Naive thymus-derived CD4-positive, alpha-beta T cell (primary cell): ENCODE measurements around the gene HIVEP3. TPM values are rescaled to one million over a fixed set of nuclear protein-coding genes. Genes with fewer than 3 reads are reported as not detected.

Experiments
- ATAC-seq: fragments of 150-1000 bp; cut with Tn5 transposase; 2 replicates; pipeline ENCODE4 v1.10.0; 2021; ENCODE audit warnings: mild to moderate bottlenecking, moderate library complexity
- CTCF ChIA-PET: fragments of 350-600 bp; sonication (Branson Sonifier 250); formaldehyde crosslinking; loops from one replicate; lab custom pipeline; 2021; ENCODE audit warnings: antibody characterized with exemption; lab: Charles Lee
- POLR2A ChIA-PET: fragments of 350-600 bp; sonication (Branson Sonifier 250); formaldehyde crosslinking; loops from one replicate; lab custom pipeline; 2021; ENCODE audit warnings: antibody characterized with exemption, inconsistent platforms; lab: Charles Lee
- DNase-seq, 9 donors: peaks; one replicate each; pipeline versions ENCODE4 v3.0.0 to v3.0.0-alpha.2; 2020 to 2022; ENCODE audit warnings: mixed read lengths in 1 of 9
- H3K27ac ChIP-seq: one replicate; pipeline ENCODE4 v1.7.0; 2013; ENCODE audit warnings: mild to moderate bottlenecking, low read depth, low read length, moderate library complexity
- H3K27me3 ChIP-seq, 2 donors: one replicate each; pipeline ENCODE4 v1.7.0; 2013; ENCODE audit warnings: low read length in 2 of 2, mild to moderate bottlenecking in 2 of 2, moderate library complexity in 2 of 2; ENCODE audit not compliant: control insufficient read depth in 2 of 2, insufficient read depth in 2 of 2
- H3K36me3 ChIP-seq, 3 experiments: 1 replicate in 2 of 3; 2 replicates in 1 of 3; pipeline ENCODE4 v1.7.0; 2013; ENCODE audit warnings: low read length in 3 of 3, mild to moderate bottlenecking in 3 of 3, moderate library complexity in 1 of 3; ENCODE audit not compliant: insufficient read depth in 3 of 3, control insufficient read depth in 2 of 3
- H3K4me1 ChIP-seq, 2 donors: one replicate each; pipeline ENCODE4 v1.7.0; 2013; ENCODE audit warnings: low read length in 2 of 2, mild to moderate bottlenecking in 2 of 2, moderate library complexity in 1 of 2; ENCODE audit not compliant: control insufficient read depth in 2 of 2, insufficient read depth in 2 of 2
- H3K4me3 ChIP-seq: 2 replicates; pipeline ENCODE4 v1.7.0; 2013; ENCODE audit warnings: mild to moderate bottlenecking, low read length
- H3K9me3 ChIP-seq, 3 experiments: 1 replicate in 2 of 3; 2 replicates in 1 of 3; pipeline ENCODE4 v1.7.0; 2013; ENCODE audit warnings: low read length in 3 of 3; ENCODE audit not compliant: control insufficient read depth in 2 of 3
- H3K27ac Mint-ChIP-seq, 9 donors: one replicate each; pipeline ENCODE4 v1.8.0; 2020 to 2022; ENCODE audit warnings: mixed read lengths in 9 of 9, mild to moderate bottlenecking in 8 of 9, moderate library complexity in 5 of 9, inconsistent platforms in 2 of 9
- H3K27me3 Mint-ChIP-seq, 5 donors: one replicate each; pipeline ENCODE4 v1.8.0; 2021 to 2022; ENCODE audit warnings: mixed read lengths in 5 of 5, mild to moderate bottlenecking in 1 of 5
- H3K36me3 Mint-ChIP-seq, 5 donors: one replicate each; pipeline ENCODE4 v1.8.0; 2020 to 2022; ENCODE audit warnings: mixed read lengths in 5 of 5, mild to moderate bottlenecking in 3 of 5, inconsistent platforms in 1 of 5
- H3K4me1 Mint-ChIP-seq, 7 donors: one replicate each; pipeline ENCODE4 v1.8.0; 2020 to 2022; ENCODE audit warnings: mixed read lengths in 7 of 7, mild to moderate bottlenecking in 3 of 7, inconsistent platforms in 1 of 7
- H3K4me3 Mint-ChIP-seq, 10 donors: one replicate each; pipeline ENCODE4 v1.8.0; 2020 to 2022; ENCODE audit warnings: mild to moderate bottlenecking in 10 of 10, mixed read lengths in 10 of 10, moderate library complexity in 6 of 10, inconsistent platforms in 2 of 10
- H3K9me3 Mint-ChIP-seq, 11 donors: one replicate each; pipeline ENCODE4 v1.8.0; 2020 to 2022; ENCODE audit warnings: mixed read lengths in 11 of 11, mild to moderate bottlenecking in 4 of 11, inconsistent platforms in 1 of 11, moderate library complexity in 1 of 11
- intact Hi-C, 2 donors: fragments of 100-400 bp; cut with micrococcal nuclease; formaldehyde crosslinking; loops; one replicate each; pipeline ENCODE4 v1.15.1; 2023
- polyA plus RNA-seq, 2 donors: library from polyadenylated mRNA; unstranded; fragments of 300-500 nt; fragmentation: Illumina TruSeq; gene quantifications; one replicate each; pipeline ENCODE4 v1.2.3, GENCODE V29; 2021
- total RNA-seq, 6 experiments: library from RNA in 5 of 6; stranded (reverse) in 5 of 6; gene quantifications; 1 replicate in 5 of 6; 2 replicates in 1 of 6; pipeline ENCODE4 v1.2.3 and lab custom pipeline; 2021 to 2026

The HIVEP3 gene
- total and polyA plus RNA-seq, 7 experiments from 2014 or later = 4.3 to 19.1 (median 7.0) TPM

GRCh38 chr1:41665962-41666917 is 252.5 kb downstream of the HIVEP3 start:
- peak overlapping the region; percentile 5 for H3K27ac ChIP-seq
- Mint-ChIP-seq H3K27me3 (no peaks in the 10 kb centered on the region), H3K27ac (peak overlapping the region; percentile 18 to 87 (median 63)), H3K36me3 (peaks cover 0 to 6% (median 0%) of the 10 kb centered on the region in 5 donors), H3K4me3 (peak overlapping the region in 5 of 10 donors; percentile 11 to 63 (median 54)), H3K4me1 (peaks cover 52 to 79% (median 63%) of the 10 kb centered on the region in 7 donors), H3K9me3 (no peaks in the 10 kb centered on the region)
- peaks cover 29 to 35% of the 10 kb centered on the region in 2 donors for H3K4me1 ChIP-seq
- intact Hi-C loops = loop anchor here (2.0 to 10.0 kb wide), 4 partner anchors 19 to 789 kb away; partner anchors contain the start of genes PPCS (in 1 of the 2) and ZMYND12 (in 1 of the 2)
- DNase-seq (no peak), ATAC-seq (no peak)
- no peaks in the 10 kb centered on the region for H3K27me3 ChIP-seq
- H3K36me3 ChIP-seq = no peaks in the 10 kb centered on the region
- no peak overlapping the region for H3K4me3 ChIP-seq
- H3K9me3 ChIP-seq = no peaks in the 10 kb centered on the region
- CTCF ChIA-PET = interaction anchor here (0.9 kb wide), 1 partner anchor 226 kb away, joined by 4 read pairs; no protein-coding TSS in a partner anchor
- POLR2A ChIA-PET = no interaction called here

GRCh38 chr1:41664861-41665640 is 253.7 kb downstream of the HIVEP3 start:
- H3K4me3 Mint-ChIP-seq = no peak overlapping the region
- H3K36me3 ChIP-seq = no peaks in the 10 kb centered on the region
- H3K27ac ChIP-seq = no peak overlapping the region
- ChIA-PET POLR2A (interaction anchor here (1.3 kb wide), 1 partner anchor 8 kb away, joined by 8 read pairs; no protein-coding TSS in a partner anchor), CTCF (interaction anchor here (0.9 kb wide), 1 partner anchor 227 kb away, joined by 4 read pairs; no protein-coding TSS in a partner anchor)
- ATAC-seq (no peak), DNase-seq (no peak)
- H3K27me3 Mint-ChIP-seq = no peaks in the 10 kb centered on the region
- no peaks in the 10 kb centered on the region for H3K9me3 Mint-ChIP-seq
- peaks cover 35 to 41% of the 10 kb centered on the region in 2 donors for H3K4me1 ChIP-seq
- intact Hi-C loops = loop anchor here (5.0 to 10.0 kb wide), 6 partner anchors 87 to 790 kb away; partner anchors contain the start of genes HIVEP3 (in 1 of the 2), PPCS (in 1 of the 2) and ZMYND12 (in 1 of the 2)
- H3K9me3 ChIP-seq = no peaks in the 10 kb centered on the region
- H3K4me3 ChIP-seq = no peak overlapping the region
- H3K27ac Mint-ChIP-seq = peak overlapping the region in 8 of 9 donors; percentile 28 to 87 (median 70)
- no peaks in the 10 kb centered on the region for H3K27me3 ChIP-seq
- peaks cover 45 to 80% (median 67%) of the 10 kb centered on the region in 7 donors for H3K4me1 Mint-ChIP-seq
- H3K36me3 Mint-ChIP-seq = peaks cover 0 to 6% (median 0%) of the 10 kb centered on the region in 5 donors

DNA sequence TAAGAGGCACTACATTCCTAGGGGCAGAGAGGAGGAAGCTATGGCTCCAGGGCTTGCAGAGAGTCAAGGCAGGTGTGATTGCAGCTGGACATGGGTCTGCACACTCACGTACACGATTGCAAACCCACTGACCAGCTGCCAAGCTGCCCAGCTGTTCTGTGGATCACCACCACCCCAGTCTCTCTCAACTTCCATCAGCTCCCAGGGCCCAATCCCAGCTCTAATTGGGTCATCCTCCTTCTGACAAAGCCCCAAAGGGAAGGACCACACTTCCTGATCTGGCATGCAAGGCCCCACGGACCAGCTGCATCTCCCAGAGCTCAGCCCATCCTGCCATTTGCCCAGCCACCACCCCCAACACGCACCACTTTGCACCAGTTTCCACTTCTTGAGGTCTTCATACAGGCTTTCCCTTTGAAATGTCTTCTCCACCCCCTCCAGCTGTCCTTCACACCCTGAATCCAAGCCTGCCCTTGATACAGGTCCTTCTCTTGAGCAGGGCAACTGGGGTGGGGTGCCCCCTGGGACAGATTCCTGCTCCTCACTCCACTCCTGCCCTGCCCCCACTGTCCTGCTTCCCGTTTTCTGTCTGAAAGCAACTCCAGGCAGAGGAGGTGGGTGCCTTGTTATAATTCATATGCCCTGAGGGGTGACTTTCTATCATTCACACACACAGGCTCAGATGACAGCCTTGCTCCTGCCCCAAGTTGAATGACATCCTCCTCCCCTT is 254.9 kb downstream of the HIVEP3 start:
- no peak overlapping the region for H3K4me3 ChIP-seq
- no peaks in the 10 kb centered on the region for H3K27me3 Mint-ChIP-seq
- peaks cover 46 to 80% (median 66%) of the 10 kb centered on the region in 7 donors for H3K4me1 Mint-ChIP-seq
- CTCF ChIA-PET = interaction anchor here (1.2 kb wide), 1 partner anchor 10 kb away, joined by 3 read pairs; no protein-coding TSS in a partner anchor
- H3K4me3 Mint-ChIP-seq = peak overlapping the region; percentile 9 to 79 (median 57)
- H3K36me3 ChIP-seq = no peaks in the 10 kb centered on the region
- peaks cover 0 to 13% (median 0%) of the 10 kb centered on the region in 5 donors for H3K36me3 Mint-ChIP-seq
- intact Hi-C loops = loop anchor here (2.0 to 10.0 kb wide), 7 partner anchors 75 to 791 kb away; partner anchors contain the start of genes HIVEP3 (in 1 of the 2), PPCS (in 1 of the 2) and ZMYND12 (in 1 of the 2)
- H3K9me3 Mint-ChIP-seq = no peaks in the 10 kb centered on the region
- H3K27ac ChIP-seq = no peak overlapping the region
- POLR2A ChIA-PET = interaction anchor here (1.3 to 3.2 kb wide), 2 partner anchors 9 kb away, joined by 8 to 20 read pairs; no protein-coding TSS in a partner anchor
- H3K4me1 ChIP-seq = peaks cover 35 to 49% of the 10 kb centered on the region in 2 donors
- H3K27ac Mint-ChIP-seq = peak overlapping the region in 8 of 9 donors; percentile 38 to 90 (median 75)
- no peaks in the 10 kb centered on the region for H3K27me3 ChIP-seq
- H3K9me3 ChIP-seq = no peaks in the 10 kb centered on the region
- ATAC-seq (no peak), DNase-seq (no peak)

DNA sequence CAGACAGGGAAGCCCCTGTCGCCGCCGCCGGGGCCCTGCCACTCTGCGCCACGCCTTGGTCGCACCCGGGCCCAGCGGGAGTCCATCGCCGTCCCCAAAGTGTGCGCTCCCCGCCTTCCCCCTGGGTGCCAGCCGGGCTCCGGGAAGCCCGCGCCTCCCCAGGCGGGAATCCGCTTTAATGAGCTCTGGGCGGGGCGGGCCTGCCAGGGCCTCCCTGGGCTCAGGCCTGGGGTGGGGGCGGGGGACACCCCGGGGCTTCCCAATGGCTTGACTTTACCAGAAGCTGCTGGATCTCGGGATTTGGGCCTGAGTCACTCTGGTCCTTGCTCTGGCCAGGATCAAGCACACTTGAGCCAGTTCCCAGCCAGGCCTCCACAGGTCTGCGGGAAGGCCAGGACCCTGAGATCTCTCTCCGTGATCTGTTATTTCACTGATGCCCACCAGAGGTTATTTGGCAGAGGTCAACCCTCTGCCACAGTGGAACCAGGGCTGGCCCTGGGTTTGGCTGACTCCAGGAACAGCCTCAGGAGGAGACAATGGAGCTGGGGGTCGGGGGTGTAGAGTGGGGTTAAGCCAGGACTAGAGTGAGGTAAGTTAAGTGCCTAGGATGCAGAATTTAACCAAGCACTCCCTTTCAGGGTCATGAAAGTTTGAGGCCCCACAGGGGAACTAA is 255.8 kb downstream of the HIVEP3 start:
- intact Hi-C loops = loop anchor here (1.0 to 10.0 kb wide), 8 partner anchors 76 to 792 kb away; partner anchors contain the start of genes HIVEP3 (in 1 of the 2), PPCS (in 1 of the 2) and ZMYND12 (in 1 of the 2)
- no peak overlapping the region for H3K4me3 ChIP-seq

More for the DNA sequence above, 255.8 kb downstream of the HIVEP3 start:
- Histone ChIP-seq H3K9me3 (no peaks in the 10 kb centered on the region), H3K27ac (peak overlapping the region; percentile 61), H3K4me1 (peaks cover 32 to 51% of the 10 kb centered on the region in 2 donors), H3K36me3 (no peaks in the 10 kb centered on the region), H3K27me3 (no peaks in the 10 kb centered on the region)
- no peak for ATAC-seq
- H3K9me3 Mint-ChIP-seq = no peaks in the 10 kb centered on the region
- POLR2A ChIA-PET = interaction anchor here (1.3 to 3.2 kb wide), 3 partner anchors 8 to 10 kb away, joined by 3 to 20 read pairs (median 3); no protein-coding TSS in a partner anchor
- peak overlapping the region in 8 of 9 donors; percentile 24 to 90 (median 76) for H3K27ac Mint-ChIP-seq
- no peaks in the 10 kb centered on the region for H3K27me3 Mint-ChIP-seq
- peaks cover 44 to 80% (median 66%) of the 10 kb centered on the region in 7 donors for H3K4me1 Mint-ChIP-seq
- H3K36me3 Mint-ChIP-seq = peaks cover 0 to 13% (median 0%) of the 10 kb centered on the region in 5 donors
- no peak for DNase-seq
- H3K4me3 Mint-ChIP-seq = peak overlapping the region; percentile 25 to 79 (median 56)
- CTCF ChIA-PET = interaction anchor here (1.2 kb wide), 1 partner anchor 11 kb away, joined by 3 read pairs; no protein-coding TSS in a partner anchor
